ENCODE data around the gene BARX1.

GRCh38 chr9:93918061-93918460 lies 37.1 kb downstream of the BARX1 start:
- TF ChIP-seq TAF1 (IDR thresholded peaks at IDR 0.05; ENCODE audit: low read depth) (no peak), CTCF (IDR thresholded peaks at IDR 0.05; ENCODE audit: poor library complexity, severe bottlenecking) (no peak), EZH2 (IDR thresholded peaks at IDR 0.05; ENCODE audit: borderline replicate concordance, insufficient read depth, low read length, poor library complexity, severe bottlenecking) (no peak), POLR2AphosphoS5 (IDR thresholded peaks at IDR 0.05) (no peak)

Measured in neural cell (in vitro differentiated cells).